A549 (cell line): ENCODE results near the gene TUBA4A. TPM values are rescaled to one million over a fixed set of nuclear protein-coding genes. Genes with fewer than 3 reads are reported as not detected.
A peak's percentile ranks its signal among the peaks of the same experiment; 100 is the strongest.

Source experiments
- ATAC-seq, 2 experiments: fragments of 200-7000 bp in 1 of 2; fragments of >200 bp in 1 of 2; cut with Nextera tagmentation in 1 of 2; cut with Tn5 transposase in 1 of 2; 3 replicates each; pipeline versions ENCODE4 v1.8.0 to v1.9.1; 2018 to 2020; ENCODE audit warnings: mild to moderate bottlenecking in 1 of 2, moderate library complexity in 1 of 2
- CTCF ChIA-PET: fragments of 300-600 bp; sonication (Branson Sonifier 250); formaldehyde crosslinking; extraction: SDS; loops from one replicate; lab custom pipeline; 2021; ENCODE audit warnings: antibody characterized with exemption, inconsistent platforms; lab: Yijun Ruan, JAX
- POLR2A ChIA-PET: fragments of 350-600 bp; formaldehyde crosslinking; extraction: SDS; loops from one replicate; lab custom pipeline; 2021; ENCODE audit warnings: antibody characterized with exemption, inconsistent platforms; lab: Yijun Ruan, JAX
- DNase-seq, 2 experiments: peaks; one replicate each; pipeline versions ENCODE4 v3.0.0 to v3.0.0-alpha.2; 2011 to 2016; ENCODE audit warnings: low read depth in 1 of 2, low spot score in 1 of 2
- FAIRE-seq: peaks from 2 replicates; lab custom pipeline; 2011; peaks lifted over from hg19 to GRCh38; lab: Jason Lieb, UNC
- H3K27ac ChIP-seq, 2 experiments: fragments of >200 bp; sonication (Bioruptor Twin); formaldehyde crosslinking; 3 replicates each; pipeline ENCODE4 v1.5.1; 2016 to 2017
- H3K4me1 ChIP-seq: fragments of >200 bp; sonication (Bioruptor Twin); formaldehyde crosslinking; 3 replicates; pipeline ENCODE4 v1.6.1; 2016
- H3K4me2 ChIP-seq: fragments of >200 bp; sonication (Bioruptor Twin); formaldehyde crosslinking; 3 replicates; pipeline ENCODE4 v1.6.1; 2016
- H3K4me3 ChIP-seq: fragments of >200 bp; sonication (Bioruptor Twin); formaldehyde crosslinking; 3 replicates; pipeline ENCODE4 v1.5.1; 2016
- H3K9me3 ChIP-seq: fragments of >200 bp; sonication (Bioruptor Twin); formaldehyde crosslinking; 3 replicates; pipeline ENCODE4 v1.6.1; 2016
- BHLHE40 ChIP-seq: IDR thresholded peaks from 2 replicates; pipeline ENCODE4 v1.6.1; 2012; ENCODE audit warnings: low read depth, low read length, inconsistent platforms
- CBX2 ChIP-seq: fragments of 200-600 bp; sonication (generic); IDR thresholded peaks from 2 replicates; pipeline ENCODE4 v1.6.1; 2016; ENCODE audit warnings: low read depth, mild to moderate bottlenecking, borderline replicate concordance
- CBX8 ChIP-seq: fragments of 200-600 bp; sonication (generic); IDR thresholded peaks from 2 replicates; pipeline ENCODE4 v1.6.1; 2016
- CHD2 ChIP-seq: fragments of 150-350 bp; IDR thresholded peaks from 2 replicates; pipeline ENCODE4 v1.6.1; 2014; ENCODE audit warnings: low read length; ENCODE audit not compliant: partially characterized antibody
- EP300 ChIP-seq, 2 experiments: fragments of >200 bp; sonication (Bioruptor Twin); formaldehyde crosslinking; IDR thresholded peaks; 2 replicates in 1 of 2; 3 replicates in 1 of 2; pipeline ENCODE4 v1.6.1; 2016 to 2017
- ESRRA ChIP-seq: fragments of 150-350 bp; IDR thresholded peaks from 2 replicates; pipeline ENCODE4 v1.6.1; 2014; ENCODE audit warnings: mild to moderate bottlenecking, low read length, borderline replicate concordance
- FOSB ChIP-seq: fragments of 250-450 bp; sonication (Bioruptor Pico); IDR thresholded peaks from 2 replicates; pipeline ENCODE4 v1.5.0; 2020; ENCODE audit warnings: mild to moderate bottlenecking, moderate library complexity
- HMGXB4 ChIP-seq: fragments of 250-450 bp; sonication (Bioruptor Pico); IDR thresholded peaks from 2 replicates; pipeline ENCODE4 v1.5.0; 2021; ENCODE audit warnings: mild to moderate bottlenecking, moderate library complexity, borderline replicate concordance
- HOXA7 ChIP-seq: fragments of 250-450 bp; sonication (Bioruptor Pico); IDR thresholded peaks from 2 replicates; pipeline ENCODE4 v1.5.0; 2020; ENCODE audit warnings: mild to moderate bottlenecking, moderate library complexity
- HOXB13 ChIP-seq: fragments of 250-450 bp; sonication (Bioruptor Pico); IDR thresholded peaks from 2 replicates; pipeline ENCODE4 v1.5.0; 2020; ENCODE audit warnings: low read depth, mild to moderate bottlenecking, moderate library complexity
- JUN ChIP-seq, 2 experiments: fragments of >200 bp; sonication (Bioruptor Twin); formaldehyde crosslinking; IDR thresholded peaks; 2 replicates in 1 of 2; 3 replicates in 1 of 2; pipeline ENCODE4 v1.6.1; 2016 to 2017
- JUNB ChIP-seq: fragments of >200 bp; sonication (Bioruptor Twin); formaldehyde crosslinking; IDR thresholded peaks from 2 replicates; pipeline ENCODE4 v1.6.1; 2016
- KDM5A ChIP-seq: fragments of 200-600 bp; sonication (generic); IDR thresholded peaks from 2 replicates; pipeline ENCODE4 v1.6.1; 2016; ENCODE audit warnings: antibody characterized with exemption, mild to moderate bottlenecking
- NFE2L2 ChIP-seq: fragments of 150-350 bp; conservative IDR thresholded peaks from 2 replicates; pipeline ENCODE4 v1.6.1; 2014; ENCODE audit warnings: low read length
- NPAS2 ChIP-seq: fragments of 250-450 bp; sonication (Bioruptor Pico); IDR thresholded peaks from 2 replicates; pipeline ENCODE4 v1.8.0; 2022; ENCODE audit warnings: mild to moderate bottlenecking, moderate library complexity, borderline replicate concordance
- NR3C1 ChIP-seq: fragments of >200 bp; sonication (Bioruptor Twin); formaldehyde crosslinking; IDR thresholded peaks from 3 replicates; pipeline ENCODE4 v1.6.1; 2017
- PBX3 ChIP-seq: IDR thresholded peaks from 2 replicates; pipeline ENCODE4 v1.6.1; 2012
- POLR2AphosphoS2 ChIP-seq: conservative IDR thresholded peaks from 2 replicates; pipeline ENCODE4 v1.6.1; 2012; ENCODE audit warnings: low read length, improper control_type of control experiment, inconsistent platforms
- RAD21 ChIP-seq, 2 experiments: fragments of >200 bp in 1 of 2; sonication (Bioruptor Twin) in 1 of 2; formaldehyde crosslinking in 1 of 2; IDR thresholded peaks in 1 of 2; conservative IDR thresholded peaks in 1 of 2; 2 replicates in 1 of 2; 3 replicates in 1 of 2; pipeline ENCODE4 v1.6.1; 2012 to 2018; ENCODE audit warnings: inconsistent platforms in 1 of 2
- RNF2 ChIP-seq: fragments of 200-600 bp; sonication (generic); IDR thresholded peaks from 2 replicates; pipeline ENCODE4 v1.6.1; 2016; ENCODE audit warnings: low read depth, mild to moderate bottlenecking, antibody characterized with exemption, moderate library complexity, borderline replicate concordance
- SREBF2 ChIP-seq: fragments of 450-650 bp; IDR thresholded peaks from 2 replicates; pipeline ENCODE4 v1.6.1; 2014; ENCODE audit warnings: mild to moderate bottlenecking, moderate library complexity
- USF2 ChIP-seq: fragments of 450-650 bp; IDR thresholded peaks from 2 replicates; pipeline ENCODE4 v1.6.1; 2014; ENCODE audit warnings: antibody characterized with exemption
- WGBS: methylation state at CpG from one replicate; pipeline ENCODE4 v1.1.6; 2017; ENCODE audit errors: missing lambda C conversion rate; 5-methylcytosine and 5-hydroxymethylcytosine counted together
- polyA plus RNA-seq, 4 experiments: library from polyadenylated mRNA; depleted of rRNA in 3 of 4; stranded (reverse); fragments of >200 nt; fragmentation: RNase III in 1 of 4; extraction: RNeasy Plus Mini Kit Qiagen cat#74134 plus additional on column Dnase treatment in 1 of 4; gene quantifications; 2 replicates in 3 of 4; 3 replicates in 1 of 4; pipeline ENCODE4 v1.2.3, GENCODE V29; 2011 to 2017
- TF ChIP-seq, protein P1 (sequence below): IDR thresholded peaks from 2 replicates; pipeline ENCODE4 v1.6.1; 2012
- TF ChIP-seq, protein P2 (sequence below): IDR thresholded peaks from 2 replicates; pipeline ENCODE4 v1.6.1; 2012; ENCODE audit warnings: low read depth, borderline replicate concordance

The TUBA4A gene
- polyA plus RNA-seq, 2 of the 4 experiments (the other 2 are of a cell fraction), result 222 to 450 TPM

DNA sequence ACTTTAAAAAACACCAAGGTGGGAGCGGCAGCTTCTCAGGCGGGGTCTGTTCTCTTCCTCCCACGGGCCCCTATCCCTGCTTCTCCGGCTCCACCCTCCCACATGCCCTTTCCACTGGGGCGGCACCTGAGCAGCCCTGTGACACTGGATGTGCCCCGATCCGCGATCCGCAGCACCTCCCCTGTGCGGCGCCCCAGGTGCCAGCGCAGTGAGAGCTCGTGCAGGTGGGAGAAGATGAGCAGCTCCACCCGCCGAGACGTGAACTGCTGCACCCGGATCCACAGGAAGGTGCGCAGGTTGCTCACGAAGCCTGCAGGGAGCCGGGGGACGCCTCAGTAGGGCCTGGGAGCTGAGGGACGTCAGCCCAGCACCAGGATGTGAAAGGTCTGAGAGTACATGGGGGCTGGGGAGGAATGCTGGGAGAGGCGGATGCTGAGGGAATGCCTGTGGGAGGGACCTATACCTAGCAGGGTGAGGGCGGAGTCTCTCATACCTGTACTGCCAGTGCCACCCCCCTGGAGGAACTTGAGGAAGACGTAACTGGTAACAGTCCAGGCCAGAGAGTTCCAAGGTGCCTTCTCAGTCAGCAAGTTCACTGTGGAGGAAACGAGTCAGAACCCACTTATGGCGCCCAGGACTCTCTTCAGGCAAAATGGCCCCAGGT is 37.7 kb downstream of the TUBA4A start:
- Histone ChIP-seq H3K4me2 (peak overlapping the region; percentile 93), H3K4me3 (no peak overlapping the region)
- DNase-seq (no peak), FAIRE-seq (no peak), ATAC-seq (no peak)
- whole genome bisulfite sequencing, result 94% methylated on average over 27 of the region's 27 CpGs
- POLR2A ChIA-PET, result interaction anchor here (0.8 to 3.8 kb wide), 2 partner anchors 10 to 58 kb away, joined by 3 to 19 read pairs; no protein-coding TSS in a partner anchor
- TF ChIP-seq JUN (IDR thresholded peaks at IDR 0.05) (0 out of 5 replicates have a peak, but pooled peaks of 1 of the 2 experiments have one; percentile 32), POLR2AphosphoS2 (no peak), HMGXB4 (CRISPR knock-in tag) (no peak), ESRRA (no peak)
- TF ChIP-seq, all 56 proteins: peak for 1
- peaks cover 30% of the 10 kb centered on the region for H3K4me1 ChIP-seq
- H3K27ac ChIP-seq, result peak overlapping the region; percentile 92 to 95; a peak in 5 of 6 replicates
- CTCF ChIA-PET, result interaction anchor here (0.8 to 8.6 kb wide), 10 partner anchors 8 to 78 kb away, joined by 3 to 79 read pairs (median 6); partner anchors contain the start of genes ANKZF1, ATG9A and DNAJB2
- no peaks in the 10 kb centered on the region for H3K9me3 ChIP-seq

- ChIA-PET POLR2A (no interaction called here), CTCF (interaction anchor here (1.3 to 8.6 kb wide), 2 partner anchors 21 to 78 kb away, joined by 4 to 56 read pairs; no protein-coding TSS in a partner anchor)
- Histone ChIP-seq H3K4me1 (peaks cover 30% of the 10 kb centered on the region), H3K4me2 (no peak overlapping the region), H3K9me3 (no peaks in the 10 kb centered on the region), H3K4me3 (no peak overlapping the region), H3K27ac (no peak overlapping the region)
- no peak for FAIRE-seq
- no peak for DNase-seq
- WGBS, result 100% methylated on average over 6 of the region's 6 CpGs
- TF ChIP-seq, protein P1, sequence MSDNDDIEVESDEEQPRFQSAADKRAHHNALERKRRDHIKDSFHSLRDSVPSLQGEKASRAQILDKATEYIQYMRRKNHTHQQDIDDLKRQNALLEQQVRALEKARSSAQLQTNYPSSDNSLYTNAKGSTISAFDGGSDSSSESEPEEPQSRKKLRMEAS, result no peak
- TF ChIP-seq, protein P2, sequence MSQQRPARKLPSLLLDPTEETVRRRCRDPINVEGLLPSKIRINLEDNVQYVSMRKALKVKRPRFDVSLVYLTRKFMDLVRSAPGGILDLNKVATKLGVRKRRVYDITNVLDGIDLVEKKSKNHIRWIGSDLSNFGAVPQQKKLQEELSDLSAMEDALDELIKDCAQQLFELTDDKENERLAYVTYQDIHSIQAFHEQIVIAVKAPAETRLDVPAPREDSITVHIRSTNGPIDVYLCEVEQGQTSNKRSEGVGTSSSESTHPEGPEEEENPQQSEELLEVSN, result no peak
- TF ChIP-seq CBX8 (no peak), ESRRA (no peak), USF2 (no peak), JUN (IDR thresholded peaks at IDR 0.05) (no peak), HOXB13 (CRISPR knock-in tag) (no peak)
- ATAC-seq, result no peak
Measured at GRCh38 chr2:219214786-219215185, 38.9 kb downstream of the TUBA4A start.

GRCh38 chr2:219214141-219214540 is 39.6 kb downstream of the TUBA4A start:
- Histone ChIP-seq H3K9me3 (no peaks in the 10 kb centered on the region), H3K4me2 (no peak overlapping the region), H3K4me1 (peaks cover 25% of the 10 kb centered on the region), H3K4me3 (no peak overlapping the region), H3K27ac (no peak overlapping the region)
- no peak for FAIRE-seq
- no peak for DNase-seq
- CTCF ChIA-PET, result interaction anchor here (1.0 to 8.6 kb wide), 3 partner anchors 43 to 79 kb away, joined by 3 to 56 read pairs (median 7); no protein-coding TSS in a partner anchor
- TF ChIP-seq KDM5A, result no peak
- no peak for TF ChIP-seq SREBF2
- no peak for TF ChIP-seq NFE2L2
- no peak for TF ChIP-seq CBX2
- no peak for TF ChIP-seq CHD2
- TF ChIP-seq PBX3, result no peak
- TF ChIP-seq, protein P1, result no peak
- TF ChIP-seq RNF2, result no peak
- no peak for TF ChIP-seq HOXA7
- no peak for TF ChIP-seq NR3C1
- no peak for TF ChIP-seq FOSB (CRISPR knock-in tag)
- TF ChIP-seq EP300 (IDR thresholded peaks at IDR 0.05), result no peak
- no peak for TF ChIP-seq POLR2AphosphoS2
- TF ChIP-seq RAD21 (conservative IDR thresholded peaks at IDR 0.05 in 1 of 2, IDR thresholded peaks at IDR 0.05 in 1 of 2), result no peak
- TF ChIP-seq JUNB, result no peak
- TF ChIP-seq NPAS2 (CRISPR knock-in tag), result no peak
- TF ChIP-seq BHLHE40, result no peak
- TF ChIP-seq, all 56 proteins: peak for 0
- POLR2A ChIA-PET, result no interaction called here
- no peak for ATAC-seq
- 95% methylated on average over 15 of the region's 15 CpGs for WGBS
